ENCODE data around the gene PNKP.

GRCh38 chr19:49873129-49873521, 5.7 kb upstream of the PNKP start:
- TF ChIP-seq CTCF (IDR thresholded peaks at IDR 0.05; ENCODE audit: poor library complexity, severe bottlenecking) (no peak), EP300 (conservative IDR thresholded peaks at IDR 0.05; ENCODE audit: poor library complexity, severe bottlenecking) (no peak), POLR2AphosphoS5 (IDR thresholded peaks at IDR 0.05) (no peak), EZH2 (IDR thresholded peaks at IDR 0.05; ENCODE audit: borderline replicate concordance, insufficient read depth, low read length, poor library complexity, severe bottlenecking) (no peak), REST (IDR thresholded peaks at IDR 0.05; ENCODE audit: borderline replicate concordance) (no peak), MXI1 (conservative IDR thresholded peaks at IDR 0.05; ENCODE audit: poor library complexity, severe bottlenecking) (no peak), RAD21 (conservative IDR thresholded peaks at IDR 0.05) (no peak), SMC3 (conservative IDR thresholded peaks at IDR 0.05; ENCODE audit: poor library complexity) (no peak)

Measured in neural cell (in vitro differentiated cells).